Smooth muscle cell (in vitro differentiated cells): ENCODE results near the gene MITD1. TPM values are rescaled to one million over a fixed set of nuclear protein-coding genes. Genes with fewer than 3 reads are reported as not detected.
"Not testable (repeated sequence)": the region's sequence is repeated elsewhere in the genome, so short reads cannot be mapped to it uniquely, and the experiment has no call there.

Experiments used
- DNase-seq: peaks from one replicate; lab custom pipeline; 2025; ENCODE audit not compliant: unreplicated experiment; lab: John Stamatoyannopoulos, UW
- H2AFZ ChIP-seq: fragments of 200-600 bp; sonication (generic); 2 replicates; pipeline ENCODE4 v1.6.0; 2016; ENCODE audit warnings: antibody characterized with exemption, low read depth, mild to moderate bottlenecking
- H3F3A ChIP-seq: fragments of 200-600 bp; sonication (generic); 2 replicates; pipeline ENCODE4 v1.6.0; 2017; ENCODE audit warnings: antibody characterized with exemption, low read depth
- H3K27ac ChIP-seq: fragments of 200-600 bp; sonication (generic); 2 replicates; pipeline ENCODE4 v1.5.1; 2016; ENCODE audit warnings: low read depth, mild to moderate bottlenecking
- H3K27me3 ChIP-seq: fragments of 200-600 bp; sonication (generic); 2 replicates; pipeline ENCODE4 v1.6.1; 2016; ENCODE audit warnings: low read depth, mild to moderate bottlenecking
- H3K36me3 ChIP-seq: fragments of 200-600 bp; sonication (generic); 2 replicates; pipeline ENCODE4 v1.5.1; 2016; ENCODE audit warnings: low read depth
- H3K4me1 ChIP-seq: fragments of 200-600 bp; sonication (generic); 2 replicates; pipeline ENCODE4 v1.5.1; 2016; ENCODE audit warnings: low read depth
- H3K4me2 ChIP-seq: fragments of 200-600 bp; sonication (generic); 2 replicates; pipeline ENCODE4 v1.6.0; 2016; ENCODE audit warnings: mild to moderate bottlenecking
- H3K4me3 ChIP-seq: fragments of 200-600 bp; sonication (generic); 2 replicates; pipeline ENCODE4 v1.5.1; 2016; ENCODE audit warnings: mild to moderate bottlenecking
- H3K79me2 ChIP-seq: fragments of 200-600 bp; sonication (generic); 2 replicates; pipeline ENCODE4 v1.6.0; 2016; ENCODE audit warnings: low read depth, mild to moderate bottlenecking
- H3K9ac ChIP-seq: fragments of 200-600 bp; sonication (generic); 2 replicates; pipeline ENCODE4 v1.6.0; 2016; ENCODE audit warnings: low read depth
- H3K9me3 ChIP-seq: fragments of 200-600 bp; sonication (generic); replicated peaks from 2 replicates; pipeline ENCODE4 v1.5.1; 2016; ENCODE audit warnings: low read depth
- H4K20me1 ChIP-seq: fragments of 200-600 bp; sonication (generic); 2 replicates; pipeline ENCODE4 v1.6.0; 2016; ENCODE audit warnings: low read depth
- CTCF ChIP-seq: fragments of 200-600 bp; sonication (generic); IDR thresholded peaks from 2 replicates; pipeline ENCODE4 v1.5.1; 2017; ENCODE audit warnings: borderline replicate concordance, mild to moderate bottlenecking, antibody characterized with exemption; ENCODE audit not compliant: insufficient read depth, poor library complexity, severe bottlenecking
- WGBS: methylation state at CpG from one replicate; pipeline ENCODE4 v1.1.7; 2016; ENCODE audit warnings: low lambda C conversion rate; 5-methylcytosine and 5-hydroxymethylcytosine counted together
- polyA plus RNA-seq: library from polyadenylated mRNA; unstranded; fragments of >200 nt; fragmentation: Nextera tagmentation; extraction: Ambion mirVana; gene quantifications from 2 replicates; pipeline ENCODE4 v1.2.1, GENCODE V29; 2016
- small RNA-seq: library from RNA; depleted of rRNA; stranded (forward); fragments of <200 nt; gene quantifications from one replicate; pipeline ENCODE3, GENCODE V24; 2014
- total RNA-seq: library from RNA; depleted of rRNA; stranded (reverse); fragments of >200 nt; gene quantifications from 2 replicates; pipeline ENCODE4 v1.2.3, GENCODE V29; 2014

The MITD1 gene
- total and polyA plus RNA-seq, 2 experiments from 2014 or later = 31.5 to 60.2 TPM

DNA sequence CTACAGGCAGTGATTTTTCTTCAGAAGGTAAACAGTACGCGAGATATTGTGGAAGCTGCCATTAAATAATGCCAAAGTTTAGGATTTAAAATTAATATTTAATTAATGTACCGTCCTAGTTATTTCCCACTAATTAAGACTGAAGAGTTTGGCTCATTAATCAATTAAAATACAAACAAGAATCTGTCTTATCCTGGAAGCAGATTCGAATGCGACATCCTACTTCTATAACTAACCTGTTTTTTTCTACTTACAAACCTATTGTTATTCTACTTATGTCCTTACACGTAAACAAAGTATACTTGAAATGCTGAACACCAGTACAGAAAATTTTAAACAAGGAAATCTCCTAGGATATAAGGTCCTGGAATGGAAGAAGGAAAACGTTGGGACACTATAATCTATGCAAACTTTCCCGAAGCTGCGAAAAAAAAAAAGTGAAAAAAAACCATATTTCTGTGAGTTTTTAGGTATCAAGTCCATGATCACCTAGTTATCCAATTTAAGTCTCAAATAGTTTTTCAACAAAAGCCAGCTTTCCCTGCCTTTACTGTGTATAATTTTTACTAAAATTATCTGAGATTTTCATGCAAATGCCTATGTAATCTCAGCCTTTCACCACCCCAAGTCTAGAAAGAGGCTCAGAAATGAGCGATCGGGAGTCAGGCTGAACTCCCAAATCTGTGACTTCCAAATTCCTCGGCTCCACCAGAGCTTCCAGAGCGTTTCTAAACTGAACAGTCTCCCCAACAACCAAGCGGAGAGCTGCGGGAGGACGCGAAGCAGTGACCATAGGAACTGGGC is 40.6 kb downstream of the MITD1 start:
- Histone ChIP-seq H3K27me3 (no peaks in the 10 kb centered on the region), H4K20me1 (no peaks in the 10 kb centered on the region), H3K36me3 (no peaks in the 10 kb centered on the region), H3K27ac (peak overlapping the region; percentile 43), H3K4me2 (peak overlapping the region; percentile 85), H3K9ac (peak overlapping the region; percentile 63), H3F3A (no peaks in the 10 kb centered on the region), H2AFZ (peak overlapping the region; percentile 88), H3K9me3 (no peaks in the 10 kb centered on the region), H3K4me3 (peak overlapping the region; percentile 71), H3K79me2 (no peaks in the 10 kb centered on the region), H3K4me1 (peaks cover 13% of the 10 kb centered on the region)
- TF ChIP-seq CTCF = no peak
- 35% methylated on average over 17 of the region's 17 CpGs for WGBS
- DNase-seq = no peak

GRCh38 chr2:99139003-99139402 is 41.9 kb downstream of the MITD1 start:
- Histone ChIP-seq H3K4me2 (no peak overlapping the region), H3K4me1 (peaks cover 13% of the 10 kb centered on the region), H3K9ac (no peak overlapping the region), H3K79me2 (no peaks in the 10 kb centered on the region), H3K27me3 (no peaks in the 10 kb centered on the region), H3K9me3 (no peaks in the 10 kb centered on the region), H3K27ac (no peak overlapping the region), H3K36me3 (no peaks in the 10 kb centered on the region), H3K4me3 (no peak overlapping the region), H2AFZ (no peak overlapping the region), H3F3A (no peaks in the 10 kb centered on the region), H4K20me1 (no peaks in the 10 kb centered on the region)
- 93% methylated on average over 4 of the region's 4 CpGs for WGBS
- no peak for DNase-seq
- TF ChIP-seq CTCF = no peak

DNA sequence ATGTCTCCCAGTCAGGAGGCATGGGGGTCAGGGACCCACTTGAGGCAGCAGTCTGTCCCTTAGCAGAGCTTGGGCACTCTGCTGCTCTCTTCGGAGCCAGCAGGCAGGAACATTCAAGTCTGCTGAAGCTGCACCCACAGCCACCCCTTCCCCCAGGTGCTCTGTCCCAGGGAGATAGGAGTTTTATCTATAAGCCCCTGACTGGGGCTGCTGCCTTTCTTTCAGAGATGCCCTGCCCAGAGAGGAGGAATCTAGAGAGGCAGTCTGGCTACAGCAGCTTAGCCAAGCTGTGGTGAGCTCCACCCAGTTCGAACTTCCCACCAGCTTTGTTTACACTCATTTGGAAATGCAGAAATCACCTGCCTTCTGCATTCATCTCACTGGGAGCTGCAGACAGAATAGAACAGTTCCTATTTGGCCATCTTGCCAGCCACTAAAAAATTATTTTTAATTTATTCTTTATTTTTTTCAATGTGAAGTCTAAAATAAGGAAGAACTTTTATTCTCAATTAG is 45.8 kb downstream of the MITD1 start:
- H3K9me3 ChIP-seq, H3K9ac ChIP-seq, H3K4me1 ChIP-seq, DNase-seq, H3F3A ChIP-seq, H3K27me3 ChIP-seq, H4K20me1 ChIP-seq, H3K79me2 ChIP-seq, H3K4me3 ChIP-seq, H2AFZ ChIP-seq, H3K4me2 ChIP-seq, H3K36me3 ChIP-seq, H3K27ac ChIP-seq: not testable (repeated sequence)
- 98% methylated on average over 2 of the region's 2 CpGs for WGBS

DNA sequence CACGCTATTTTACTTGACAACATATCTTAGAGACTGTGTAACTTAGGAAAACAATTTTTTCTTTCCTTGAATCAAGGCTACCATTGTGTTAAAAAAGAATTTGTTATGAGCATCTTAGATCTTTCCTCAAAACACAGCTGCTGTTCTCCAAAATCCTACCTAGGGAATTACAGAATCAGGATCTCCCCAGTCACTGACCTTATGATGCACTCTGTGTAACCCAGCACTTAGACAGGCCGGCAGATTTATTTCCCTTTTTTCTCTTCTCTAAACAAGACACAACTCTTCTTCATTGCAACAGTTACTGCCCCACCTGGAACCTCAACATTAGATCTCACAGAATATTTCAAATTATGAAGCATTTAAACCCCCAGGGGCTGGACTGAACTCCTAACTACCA is 52.9 kb downstream of the MITD1 start:
- Histone ChIP-seq H3K9me3 (no peaks in the 10 kb centered on the region), H3K79me2 (no peaks in the 10 kb centered on the region), H3F3A (no peaks in the 10 kb centered on the region), H3K27ac (no peak overlapping the region), H3K4me3 (no peak overlapping the region), H4K20me1 (no peaks in the 10 kb centered on the region), H3K4me2 (no peak overlapping the region), H3K9ac (no peak overlapping the region), H3K36me3 (no peaks in the 10 kb centered on the region), H3K27me3 (no peaks in the 10 kb centered on the region), H3K4me1 (no peaks in the 10 kb centered on the region), H2AFZ (no peak overlapping the region)
- no peak for DNase-seq
- TF ChIP-seq CTCF = no peak
- 97% methylated on average over 2 of the region's 2 CpGs for WGBS

Small RNA genes within 50 kb of the gene (small RNA-seq; reads per million reads assigned to genes)
- gene AC092587.1 = not detected

Other genes with a start within 250 kb of the MITD1 start
- 0.04 and 0.72 TPM in 2 replicates for gene CRACDL, start 244.8 kb downstream of the MITD1 start, total RNA-seq
- 0.39 and 2.2 TPM in 2 replicates for gene CRACDL, start 244.8 kb downstream of the MITD1 start, polyA plus RNA-seq
- 0.13 and 0.18 TPM in 2 replicates for gene C2orf15, start 39.4 kb downstream of the MITD1 start, total RNA-seq
- gene C2orf15, start 39.4 kb downstream of the MITD1 start, polyA plus RNA-seq = 2.0 TPM in 1 of 2 replicates, not detected in the other
- 1.3 and 30.4 TPM in 2 replicates for gene TSGA10, start 26.1 kb downstream of the MITD1 start, total RNA-seq
- 1.1 and 3.4 TPM in 2 replicates for gene TSGA10, start 26.1 kb downstream of the MITD1 start, polyA plus RNA-seq
- gene LIPT1, start 26.1 kb downstream of the MITD1 start, total RNA-seq = 1.5 and 4.7 TPM in 2 replicates
- 1.9 and 3.0 TPM in 2 replicates for gene LIPT1, start 26.1 kb downstream of the MITD1 start, polyA plus RNA-seq
- gene MRPL30, start 126 bp upstream of the MITD1 start, total RNA-seq = 20.8 and 23.1 TPM in 2 replicates
- gene MRPL30, start 126 bp upstream of the MITD1 start, polyA plus RNA-seq = 16.5 and 18.8 TPM in 2 replicates
- gene LYG2, start 74.6 kb upstream of the MITD1 start, total RNA-seq = not detected in 2 replicates
- not detected in 2 replicates for gene LYG2, start 74.6 kb upstream of the MITD1 start, polyA plus RNA-seq
- gene LYG1, start 120.1 kb upstream of the MITD1 start, total RNA-seq = 1.1 and 1.6 TPM in 2 replicates
- 0.16 and 1.5 TPM in 2 replicates for gene LYG1, start 120.1 kb upstream of the MITD1 start, polyA plus RNA-seq
- gene TXNDC9, start 155.3 kb upstream of the MITD1 start, total RNA-seq = 53.8 and 66.5 TPM in 2 replicates
- 38.0 and 41.2 TPM in 2 replicates for gene TXNDC9, start 155.3 kb upstream of the MITD1 start, polyA plus RNA-seq
- 23.3 and 29.2 TPM in 2 replicates for gene EIF5B, start 156.3 kb upstream of the MITD1 start, total RNA-seq
- 17.1 and 21.7 TPM in 2 replicates for gene EIF5B, start 156.3 kb upstream of the MITD1 start, polyA plus RNA-seq